Epithelial cell of prostate (primary cell): ENCODE data around the gene OSBP2.

Experiments
- DNase-seq: peaks from one replicate; pipeline ENCODE4 v3.0.0-alpha.2; 2011; ENCODE audit warnings: low read depth, low spot score
- H3K27ac ChIP-seq: fragments of 450-650 bp; 2 replicates; pipeline ENCODE4 v1.5.1; 2017; ENCODE audit warnings: mild to moderate bottlenecking

OSBP2 gene

DNA sequence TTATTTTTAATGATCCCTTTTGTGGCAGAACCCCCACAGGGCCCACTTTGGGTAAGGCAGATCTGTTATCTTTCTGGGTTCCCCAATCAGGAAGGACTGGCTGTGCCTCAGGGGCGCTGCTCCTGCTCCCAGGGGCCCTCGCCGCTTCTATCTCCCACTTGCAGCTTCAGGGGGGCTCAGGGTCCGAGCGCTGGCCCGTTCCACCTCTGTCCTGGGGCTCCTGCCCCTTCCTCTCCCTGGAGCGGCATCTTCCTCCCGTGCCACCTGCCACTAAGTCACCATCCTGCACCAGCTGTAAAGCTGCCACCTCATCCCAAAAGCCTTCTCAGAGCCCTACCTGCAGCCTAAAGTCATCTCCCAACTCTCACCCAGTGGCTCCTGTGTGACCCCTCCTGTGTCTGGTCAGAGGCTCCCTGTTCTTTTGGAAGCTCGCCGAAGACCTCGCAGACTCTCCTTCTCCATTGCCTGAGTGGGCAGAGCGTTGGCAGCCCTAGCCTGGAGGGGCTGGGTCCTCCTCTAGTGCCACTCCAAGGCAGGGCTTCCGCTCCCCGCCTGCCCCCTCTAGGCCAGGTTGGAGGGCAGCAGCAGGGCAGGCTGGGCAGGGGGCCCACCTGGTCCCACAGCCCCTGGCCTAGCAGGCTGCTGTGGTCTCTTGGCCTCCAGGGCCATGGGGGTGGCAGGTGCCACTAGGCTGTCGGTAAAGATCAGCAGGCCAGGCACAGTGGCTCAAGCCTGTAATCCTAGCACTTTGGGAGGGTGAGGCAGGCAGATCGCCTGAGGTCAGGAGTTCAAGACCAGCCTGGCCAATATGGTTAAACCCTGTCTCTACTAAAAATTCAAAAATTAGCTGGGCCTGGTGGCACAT lies 167.2 kb downstream of the OSBP2 start:
- no peak for DNase-seq
- H3K27ac ChIP-seq = no peak overlapping the region

DNA sequence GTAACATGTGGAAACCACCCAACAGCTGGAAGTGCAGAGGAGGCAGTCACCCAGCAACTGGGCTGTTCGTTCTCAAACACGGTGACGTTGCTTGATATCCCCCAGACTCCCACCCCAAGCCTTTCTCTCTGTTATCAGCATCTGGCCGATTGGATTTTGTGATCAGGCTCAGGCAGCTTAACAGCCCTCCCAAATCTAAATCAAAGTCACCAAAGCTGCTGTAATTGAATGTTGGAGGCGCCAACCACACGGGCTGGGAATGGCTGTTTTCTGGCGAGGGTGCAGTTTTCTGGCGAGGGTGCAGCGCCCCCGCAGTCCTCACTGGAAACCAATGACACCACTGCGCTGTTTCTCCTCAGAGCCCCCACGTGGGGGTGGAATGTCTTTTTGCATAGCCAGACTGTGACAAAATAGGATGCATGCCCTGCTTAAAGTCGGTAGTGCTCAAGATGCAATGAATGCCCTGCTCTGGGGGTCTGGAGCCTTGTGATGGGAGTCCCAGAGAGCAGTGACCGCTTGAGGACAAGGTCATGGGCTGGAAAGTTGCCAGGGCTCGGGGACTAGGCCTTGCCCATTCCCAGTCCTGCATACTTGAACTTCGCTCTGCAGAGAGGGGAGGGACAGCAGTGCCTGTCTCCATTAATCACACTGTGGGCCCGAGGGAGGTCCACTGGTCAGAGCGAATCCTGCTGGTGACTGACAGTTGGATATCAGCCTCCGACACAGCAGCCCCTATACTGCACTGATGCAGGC lies 168.6 kb downstream of the OSBP2 start:
- DNase-seq = no peak
- no peak overlapping the region for H3K27ac ChIP-seq

- H3K27ac ChIP-seq = no peak overlapping the region
- DNase-seq = no peak
These were observed 170.1 kb downstream of the OSBP2 start for GRCh38 chr22:30864441-30865420.

GRCh38 chr22:30865656-30866055 lies 171.0 kb downstream of the OSBP2 start:
- H3K27ac ChIP-seq = no peak overlapping the region
- no peak for DNase-seq

DNA sequence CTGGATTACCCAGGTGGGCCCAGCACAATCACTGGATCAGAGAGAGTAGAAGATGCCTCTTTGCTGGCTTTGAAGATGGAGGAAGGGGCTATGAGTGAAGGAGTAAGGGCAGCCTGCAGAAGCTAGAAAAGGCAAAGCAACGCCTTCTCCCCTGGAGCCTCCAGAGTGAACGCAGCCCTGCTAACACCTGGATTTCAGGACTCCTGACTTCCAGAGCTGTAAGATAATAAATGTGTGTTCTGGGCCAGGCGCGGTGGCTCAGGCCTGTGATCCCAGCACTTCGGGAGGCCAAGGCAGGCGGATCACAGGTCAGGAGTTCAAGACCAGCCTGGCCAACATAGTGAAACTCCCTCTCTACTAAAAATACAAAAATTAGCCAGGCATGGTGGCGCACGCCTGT lies 171.5 kb downstream of the OSBP2 start:
- H3K27ac ChIP-seq = no peak overlapping the region
- DNase-seq = no peak

DNA sequence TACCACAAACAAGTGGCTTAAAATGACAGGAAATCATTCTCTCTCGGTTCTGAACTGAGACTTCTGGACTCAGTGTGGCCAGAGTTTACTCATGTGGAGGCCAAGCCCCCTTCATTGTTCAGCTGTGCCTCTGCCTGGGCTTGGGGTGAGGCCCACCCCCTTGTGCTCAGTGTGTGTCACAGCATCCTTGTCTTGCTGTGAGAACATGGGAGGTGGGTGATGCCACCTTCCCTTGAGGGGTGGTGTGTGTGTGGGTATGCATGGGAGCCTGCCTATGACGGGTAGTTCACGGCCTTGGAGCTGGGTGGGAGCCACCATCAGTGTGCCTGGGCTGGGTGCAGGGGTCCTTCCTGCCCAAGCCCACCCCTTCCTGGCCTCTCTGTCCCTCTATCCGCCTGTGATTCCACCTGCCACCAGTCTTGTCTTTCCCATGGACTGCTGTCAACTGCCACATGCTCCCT lies 172.2 kb downstream of the OSBP2 start:
- no peak overlapping the region for H3K27ac ChIP-seq
- no peak for DNase-seq

DNA sequence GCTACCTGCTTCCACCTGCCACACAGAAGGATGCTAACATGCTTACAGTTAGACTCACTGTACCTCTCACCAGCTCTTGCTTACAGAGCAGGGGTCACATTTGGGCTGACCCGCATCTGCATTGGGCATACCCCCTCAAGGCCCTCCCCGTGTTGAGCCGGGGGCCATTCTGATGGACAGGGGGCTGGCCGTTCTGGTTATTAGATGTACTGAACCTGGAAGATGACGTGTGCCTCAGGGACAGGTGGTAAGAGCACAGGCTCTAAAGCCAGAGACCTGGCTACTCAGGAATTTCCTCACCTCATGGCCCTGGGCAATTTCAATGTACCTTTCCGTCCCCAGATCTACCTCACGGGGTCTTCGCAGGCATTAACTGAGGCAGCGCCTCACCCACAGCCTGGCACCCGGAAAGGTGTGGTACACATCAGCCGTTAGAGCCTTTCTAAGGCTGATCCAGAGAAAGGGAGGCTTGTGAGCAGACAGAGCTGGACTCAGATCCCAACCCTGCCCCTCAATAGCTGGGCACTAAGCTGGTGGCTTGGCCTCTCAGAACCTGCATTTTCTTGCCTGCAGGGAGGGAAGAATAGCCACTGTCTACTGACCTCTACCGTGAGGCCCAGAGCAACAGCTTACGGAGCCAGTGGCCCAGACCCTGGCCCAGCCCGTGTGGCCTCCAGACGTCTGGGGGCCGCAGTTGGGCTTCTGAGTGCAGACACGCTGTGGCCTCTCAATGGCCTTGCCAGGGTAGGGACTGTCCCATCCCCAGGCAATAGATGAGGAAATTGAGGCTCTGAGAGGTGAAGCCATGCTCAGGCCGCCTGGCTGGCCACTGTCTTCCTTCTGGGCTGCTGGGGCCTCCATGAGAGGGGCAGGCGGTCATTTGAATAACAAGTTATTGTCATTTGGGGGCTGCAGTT lies 173.3 kb downstream of the OSBP2 start:
- no peak for DNase-seq

GRCh38 chr22:30868663-30869385 lies 174.2 kb downstream of the OSBP2 start:
- no peak overlapping the region for H3K27ac ChIP-seq
- DNase-seq = no peak

More for the DNA sequence above, 173.3 kb downstream of the OSBP2 start:
- no peak overlapping the region for H3K27ac ChIP-seq

- DNase-seq = no peak
- H3K27ac ChIP-seq = no peak overlapping the region
These were observed 175.2 kb downstream of the OSBP2 start for GRCh38 chr22:30869667-30870395.

DNA sequence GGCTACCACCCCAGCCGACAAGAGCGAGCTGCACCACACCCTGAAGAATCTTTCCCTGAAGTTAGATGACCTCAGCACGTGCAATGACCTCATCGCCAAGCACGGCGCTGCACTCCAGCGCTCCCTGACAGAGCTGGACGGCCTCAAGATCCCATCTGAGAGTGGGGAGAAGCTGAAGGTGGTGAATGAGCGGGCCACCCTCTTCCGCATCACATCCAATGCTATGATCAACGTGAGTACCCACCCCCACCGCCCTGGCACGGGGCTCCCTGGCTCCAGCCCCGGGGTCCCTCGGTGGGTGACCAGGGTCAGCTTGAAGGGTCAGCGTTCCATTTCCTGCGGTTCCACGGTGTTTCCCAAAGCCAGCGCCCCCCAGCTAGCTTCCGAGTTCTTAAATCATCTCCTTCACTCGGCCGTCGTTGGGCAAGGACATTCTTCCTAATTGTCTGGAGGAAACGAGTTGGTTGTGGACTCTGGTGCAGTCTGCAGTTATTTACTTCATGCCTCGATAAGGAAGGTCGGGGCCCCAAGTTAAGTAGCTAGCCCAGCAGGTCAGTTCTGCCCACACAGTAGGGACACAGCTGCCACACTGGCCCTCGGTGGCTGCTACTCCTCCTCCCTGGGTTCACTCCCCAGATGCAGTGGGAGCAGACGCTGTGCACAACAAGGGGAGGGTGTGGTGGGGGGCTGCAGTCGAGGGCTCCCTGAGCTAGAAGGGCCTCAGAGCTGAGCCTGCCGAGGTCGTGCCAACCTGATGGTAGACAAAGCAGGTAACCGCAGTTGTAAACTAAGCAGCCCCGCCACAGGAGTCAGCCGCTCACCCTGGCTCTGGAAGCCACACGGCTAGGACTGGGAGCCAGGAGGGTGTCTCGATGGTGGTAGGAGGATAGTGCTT lies 176.0 kb downstream of the OSBP2 start:
- H3K27ac ChIP-seq = no peak overlapping the region
- DNase-seq = no peak

DNA sequence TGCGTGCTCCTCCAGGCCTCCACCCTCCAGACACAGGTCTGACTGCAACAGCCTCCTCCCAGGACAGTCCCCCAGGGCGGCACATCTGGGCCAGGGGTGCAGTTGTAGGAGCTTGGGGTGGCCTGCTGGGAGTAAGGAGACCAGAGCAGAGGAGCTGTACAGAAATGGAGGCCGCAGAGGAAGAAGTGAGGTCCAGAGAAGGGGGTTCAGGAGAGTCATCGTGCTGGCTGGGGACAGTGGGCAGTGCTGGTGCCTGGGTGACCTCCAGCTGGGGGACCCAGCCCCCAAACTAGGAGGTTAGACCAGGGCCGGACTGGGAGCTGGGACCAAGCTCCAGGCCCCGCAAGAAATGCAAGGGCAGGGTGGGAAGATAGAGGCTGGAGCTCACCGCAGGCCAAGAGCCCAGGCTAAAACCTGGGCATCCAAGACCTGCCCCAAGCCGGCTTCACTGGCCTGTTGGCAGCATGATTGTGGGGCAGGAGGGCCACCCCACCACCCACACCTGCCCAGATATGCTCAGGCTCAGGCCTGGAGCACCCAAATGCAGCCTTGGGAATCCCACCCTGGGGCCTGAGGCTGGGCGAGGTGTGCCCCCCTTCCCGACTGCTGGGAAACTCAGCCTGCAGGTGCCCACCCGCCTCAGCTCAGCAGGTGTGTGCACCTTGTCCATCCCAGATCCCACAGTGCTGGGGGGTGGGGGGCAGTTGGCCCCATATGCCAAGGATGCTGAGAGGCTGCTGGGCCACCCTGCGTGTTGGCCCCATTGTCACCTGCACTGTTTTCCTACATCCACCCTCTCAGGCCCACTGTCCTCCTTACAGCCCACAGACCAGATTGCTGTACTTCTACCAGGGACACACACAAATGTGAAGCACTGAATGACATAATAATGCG lies 177.0 kb downstream of the OSBP2 start:
- no peak overlapping the region for H3K27ac ChIP-seq
- DNase-seq = no peak

DNA sequence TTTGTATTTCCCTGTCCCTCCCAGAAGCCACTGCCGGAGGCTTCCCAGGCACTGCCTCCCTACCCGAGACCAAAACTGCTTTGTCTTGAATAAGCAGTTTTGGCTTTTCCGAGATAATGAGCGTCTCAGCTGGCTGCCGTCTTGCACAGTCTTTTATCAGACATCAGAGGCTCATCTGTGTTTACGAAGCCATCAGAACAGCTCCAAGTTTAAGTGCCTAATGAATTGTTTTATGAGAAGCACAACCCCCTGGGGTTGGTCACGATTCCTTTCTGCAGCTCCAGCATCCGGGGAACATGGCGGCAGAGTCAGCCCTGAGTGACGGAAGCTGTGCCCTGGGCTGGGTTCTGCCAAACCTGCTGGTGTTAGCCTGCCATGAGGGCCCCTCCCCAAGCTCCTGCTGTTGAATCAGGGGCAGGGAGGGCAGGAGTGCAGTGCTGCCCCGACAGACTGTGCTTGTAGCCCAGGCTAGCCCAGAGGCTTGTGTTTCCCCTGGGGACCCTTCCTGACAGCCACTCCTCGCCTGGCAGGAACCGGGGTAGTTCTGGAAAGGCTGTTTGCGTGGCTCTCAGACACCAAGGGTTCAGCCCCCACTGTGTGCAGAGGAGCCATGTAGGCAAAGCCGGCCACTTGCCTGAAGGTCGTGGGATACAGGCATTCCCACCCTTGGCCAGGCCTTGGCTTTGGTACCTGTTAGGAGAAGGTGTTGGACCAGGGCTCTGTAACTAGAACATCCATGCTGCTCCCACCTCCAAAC lies 177.8 kb downstream of the OSBP2 start:
- no peak overlapping the region for H3K27ac ChIP-seq

DNA sequence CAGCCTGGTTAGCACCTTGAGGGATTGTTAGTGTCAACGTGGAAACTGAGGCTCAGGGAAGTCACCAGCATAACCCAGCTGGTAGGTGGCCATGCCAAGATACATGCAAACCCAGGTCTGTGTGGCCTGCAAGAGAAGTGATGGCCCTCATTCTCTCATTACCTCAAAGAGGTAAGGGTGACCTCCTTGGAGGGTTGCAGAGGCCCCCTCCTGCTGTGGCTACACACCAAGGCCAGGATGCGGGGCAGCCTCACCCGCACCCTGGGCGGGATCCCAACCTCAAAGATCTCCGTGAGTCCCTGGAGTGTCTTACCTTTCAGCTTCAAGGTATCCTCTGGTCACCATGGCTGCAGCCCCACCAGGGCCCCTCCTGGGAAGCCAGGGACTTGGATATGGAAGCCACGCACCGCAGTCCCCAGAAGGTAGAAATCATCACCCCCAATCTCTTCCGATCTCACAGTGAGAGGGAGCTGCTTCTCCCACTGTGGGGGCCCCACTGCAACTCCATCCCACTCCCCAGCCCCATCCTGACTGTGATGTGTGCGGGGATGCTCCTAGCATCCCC lies 178.5 kb downstream of the OSBP2 start:
- H3K27ac ChIP-seq = no peak overlapping the region
- DNase-seq = no peak

More for the DNA sequence above, 177.8 kb downstream of the OSBP2 start:
- DNase-seq = no peak

GRCh38 chr22:30873661-30874060 lies 179.0 kb downstream of the OSBP2 start:
- DNase-seq = no peak
- H3K27ac ChIP-seq = no peak overlapping the region
